Neural crest cell (in vitro differentiated cells): ENCODE results near the gene LIPG. TPM values are rescaled to one million over a fixed set of nuclear protein-coding genes. Genes with fewer than 3 reads are reported as not detected.

Experiments
- DNase-seq: peaks from one replicate; pipeline ENCODE4 v3.0.0; 2021; ENCODE audit warnings: low read depth, mixed read lengths, low spot score
- H3K27ac Mint-ChIP-seq: one replicate; pipeline ENCODE4 v1.8.0; 2021; ENCODE audit warnings: mild to moderate bottlenecking, mixed read lengths; ENCODE audit not compliant: unreplicated experiment
- H3K27me3 Mint-ChIP-seq: 2 replicates; pipeline ENCODE4 v1.8.0; 2021; ENCODE audit warnings: low read depth, mild to moderate bottlenecking, mixed read lengths
- H3K36me3 Mint-ChIP-seq: 2 replicates; pipeline ENCODE4 v1.8.0; 2021; ENCODE audit warnings: low read depth, mild to moderate bottlenecking, mixed read lengths
- H3K4me1 Mint-ChIP-seq: 2 replicates; pipeline ENCODE4 v1.8.0; 2021; ENCODE audit warnings: mixed read lengths
- H3K4me3 Mint-ChIP-seq: one replicate; pipeline ENCODE4 v1.8.0; 2021; ENCODE audit warnings: mild to moderate bottlenecking, mixed read lengths
- H3K9me3 Mint-ChIP-seq: 2 replicates; pipeline ENCODE4 v1.8.0; 2021; ENCODE audit warnings: mixed read lengths
- CTCF ChIP-seq: fragments of 200-600 bp; sonication (generic); conservative IDR thresholded peaks from 2 replicates; pipeline ENCODE4 v1.5.0; 2021; ENCODE audit warnings: antibody characterized with exemption, mild to moderate bottlenecking
- total RNA-seq: library from RNA; stranded (reverse); gene quantifications from 2 replicates; pipeline ENCODE4 v1.2.1, GENCODE V29; 2021

Gene LIPG
- total RNA-seq, 1 donor from 2014 or later: 32.4 TPM

- Mint-ChIP-seq H3K36me3 (no peaks in the 10 kb centered on the region), H3K27ac (no peak overlapping the region)
- no peak for DNase-seq
Observed at GRCh38 chr18:49632588-49632987, 70.7 kb downstream of the LIPG start.

GRCh38 chr18:49638209-49638785 lies 76.4 kb downstream of the LIPG start:
- no peak for DNase-seq
- no peaks in the 10 kb centered on the region for H3K36me3 Mint-ChIP-seq
- no peaks in the 10 kb centered on the region for H3K27me3 Mint-ChIP-seq
- no peaks in the 10 kb centered on the region for H3K4me1 Mint-ChIP-seq
- H3K4me3 Mint-ChIP-seq: no peak overlapping the region
- peaks cover 4% of the 10 kb centered on the region for H3K9me3 Mint-ChIP-seq
- peak overlapping the region; percentile 35 for H3K27ac Mint-ChIP-seq
- TF ChIP-seq CTCF: no peak

More at GRCh38 chr18:49632588-49632987, 70.7 kb downstream of the LIPG start:
- Mint-ChIP-seq H3K4me3 (no peak overlapping the region), H3K4me1 (peaks cover 27% of the 10 kb centered on the region), H3K27me3 (peaks cover 9% of the 10 kb centered on the region), H3K9me3 (peaks cover 3% of the 10 kb centered on the region)
- TF ChIP-seq CTCF: no peak

DNA sequence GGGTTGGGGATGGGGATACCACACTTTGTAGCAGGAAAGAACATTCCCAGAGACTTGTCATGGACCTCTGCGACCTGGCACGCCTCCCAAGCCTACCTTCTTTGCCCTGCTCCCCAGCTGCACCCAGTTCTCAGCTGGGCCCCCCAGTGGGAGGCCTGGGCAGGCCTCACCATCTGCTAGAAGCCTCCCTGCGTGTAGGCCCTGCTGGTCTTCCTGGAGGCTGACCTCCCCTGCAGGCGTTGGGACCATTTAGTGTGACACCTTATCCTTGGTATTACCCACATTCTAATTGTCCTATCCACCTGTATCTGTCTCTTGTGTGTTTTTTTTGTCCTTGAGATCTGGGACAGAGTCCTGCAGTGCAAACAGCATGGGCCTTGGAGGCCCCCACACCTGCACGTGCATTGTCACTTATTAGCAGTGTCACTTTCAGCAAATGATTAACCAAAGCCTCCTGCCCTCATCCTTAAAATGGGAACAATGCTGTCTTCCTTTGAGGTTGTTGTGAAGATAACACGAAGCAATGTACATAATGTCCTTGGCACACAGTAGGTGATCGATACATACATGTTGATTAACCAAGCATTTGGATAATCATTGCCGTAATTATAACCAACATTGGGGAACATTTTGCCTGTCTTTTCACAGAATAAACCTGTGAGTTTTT lies 77.2 kb downstream of the LIPG start:
- no peak for TF ChIP-seq CTCF
- Mint-ChIP-seq H3K9me3 (peaks cover 4% of the 10 kb centered on the region), H3K4me1 (no peaks in the 10 kb centered on the region), H3K27me3 (no peaks in the 10 kb centered on the region), H3K4me3 (no peak overlapping the region), H3K27ac (no peak overlapping the region), H3K36me3 (no peaks in the 10 kb centered on the region)
- no peak for DNase-seq

GRCh38 chr18:49639643-49640391 lies 78.0 kb downstream of the LIPG start:
- no peaks in the 10 kb centered on the region for H3K27me3 Mint-ChIP-seq
- no peaks in the 10 kb centered on the region for H3K36me3 Mint-ChIP-seq
- H3K27ac Mint-ChIP-seq: peak overlapping the region; percentile 35
- no peak for TF ChIP-seq CTCF
- H3K9me3 Mint-ChIP-seq: peaks cover 4% of the 10 kb centered on the region
- H3K4me1 Mint-ChIP-seq: no peaks in the 10 kb centered on the region
- H3K4me3 Mint-ChIP-seq: no peak overlapping the region
- no peak for DNase-seq

DNA sequence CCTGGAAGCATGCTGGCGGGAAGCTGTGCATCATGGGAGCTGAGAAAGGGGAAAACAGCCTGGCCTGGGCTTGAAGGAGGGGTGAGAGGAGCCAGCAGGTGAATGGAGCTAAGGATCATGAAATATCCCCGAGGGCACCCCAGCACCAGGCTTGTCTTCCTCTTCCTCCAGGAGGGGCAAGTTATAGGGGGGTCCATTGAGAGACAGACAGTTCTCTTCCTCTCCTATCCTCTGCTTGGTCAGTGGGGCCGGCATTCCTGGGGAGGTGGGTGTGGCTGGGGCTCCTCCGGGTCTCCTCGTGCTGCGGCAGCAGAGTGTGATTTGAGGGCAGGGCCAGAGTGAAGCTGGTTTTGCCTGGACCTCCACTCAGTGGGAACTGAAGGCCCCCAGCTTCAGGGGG lies 78.9 kb downstream of the LIPG start:
- Mint-ChIP-seq H3K4me1 (no peaks in the 10 kb centered on the region), H3K36me3 (no peaks in the 10 kb centered on the region), H3K4me3 (no peak overlapping the region), H3K27me3 (no peaks in the 10 kb centered on the region), H3K27ac (no peak overlapping the region), H3K9me3 (peaks cover 4% of the 10 kb centered on the region)
- DNase-seq: no peak
- TF ChIP-seq CTCF: no peak
